Sigmoid colon (tissue), 7 donors: ENCODE data around the gene URB1. TPM values are rescaled to one million over a fixed set of nuclear protein-coding genes. Genes with fewer than 3 reads are reported as not detected.

Experiments
- DNase-seq: peaks from one replicate; pipeline ENCODE4 v3.0.0-alpha.2; 2019
- H3K27ac ChIP-seq, 4 donors: fragments of 200-600 bp; sonication (generic); one replicate each; pipeline ENCODE4 v1.5.1; 2016 to 2019; ENCODE audit warnings: mild to moderate bottlenecking in 1 of 4
- H3K27me3 ChIP-seq, 3 donors: fragments of 200-600 bp; sonication (generic); one replicate each; pipeline ENCODE4 v1.5.1; 2019; ENCODE audit warnings: mild to moderate bottlenecking in 1 of 3
- H3K36me3 ChIP-seq, 4 donors: fragments of 200-600 bp; sonication (generic); one replicate each; pipeline ENCODE4 v1.5.1; 2016 to 2019
- H3K4me1 ChIP-seq, 4 donors: fragments of 200-600 bp; sonication (generic); one replicate each; pipeline ENCODE4 v1.5.1; 2017 to 2019
- H3K4me3 ChIP-seq, 4 donors: fragments of 200-600 bp; sonication (generic); one replicate each; pipeline ENCODE4 v1.5.1; 2017 to 2019; ENCODE audit warnings: mild to moderate bottlenecking in 2 of 4, moderate library complexity in 1 of 4
- H3K9me3 ChIP-seq, 4 donors: fragments of 200-600 bp in 3 of 4; sonication (generic) in 3 of 4; one replicate each; pipeline versions ENCODE4 v1.5.1 to v1.6.1; 2013 to 2019
- EP300 ChIP-seq, 4 donors: sonication (generic); formaldehyde crosslinking; IDR thresholded peaks; one replicate each; pipeline ENCODE4 v1.6.1; 2017; ENCODE audit warnings: antibody characterized with exemption in 4 of 4
- POLR2A ChIP-seq, 2 donors: fragments of 450-650 bp; IDR thresholded peaks; one replicate each; pipeline ENCODE4 v1.6.1; 2016; ENCODE audit warnings: antibody characterized with exemption in 2 of 2, mild to moderate bottlenecking in 2 of 2, moderate library complexity in 2 of 2
- POLR2AphosphoS5 ChIP-seq, 4 donors: sonication (generic); formaldehyde crosslinking; IDR thresholded peaks; one replicate each; pipeline ENCODE4 v1.6.1; 2017; ENCODE audit warnings: antibody characterized with exemption in 4 of 4
- WGBS, 2 donors: extraction: QIAGEN DNeasy Blood & Tissue Kit; methylation state at CpG; one replicate each; pipeline ENCODE4 v1.1.7; 2013; 5-methylcytosine and 5-hydroxymethylcytosine counted together
- intact Hi-C: fragments of 100-400 bp; cut with DNase I; formaldehyde crosslinking; loops from one replicate; pipeline ENCODE4 v1.15.1; 2023
- polyA plus RNA-seq, 3 donors: library from polyadenylated mRNA; stranded (reverse); fragments of 200-250 nt; gene quantifications; one replicate each; pipeline ENCODE4 v1.2.3, GENCODE V29; 2013
- total RNA-seq, 4 donors: library from RNA; depleted of rRNA; stranded (reverse); fragments of >200 nt; gene quantifications; one replicate each; pipeline ENCODE4 v1.1.0, GENCODE V29; 2016
- TF ChIP-seq, protein P1 (sequence below), 4 experiments: fragments of 450-650 bp in 3 of 4; fragments of 200-600 bp in 1 of 4; IDR thresholded peaks; one replicate each; pipeline ENCODE4 v1.5.1; 2016 to 2019; ENCODE audit warnings: antibody characterized with exemption in 4 of 4, mild to moderate bottlenecking in 3 of 4, moderate library complexity in 2 of 4
- donor health status: healthy with polysubstance abuse.
- donor health status: Bipolar disorder and iron deficiency.
- donor health status: healthy.

URB1 gene
- total and polyA plus RNA-seq, 7 donors, result 0.60 to 16.7 (median 7.5) TPM

DNA sequence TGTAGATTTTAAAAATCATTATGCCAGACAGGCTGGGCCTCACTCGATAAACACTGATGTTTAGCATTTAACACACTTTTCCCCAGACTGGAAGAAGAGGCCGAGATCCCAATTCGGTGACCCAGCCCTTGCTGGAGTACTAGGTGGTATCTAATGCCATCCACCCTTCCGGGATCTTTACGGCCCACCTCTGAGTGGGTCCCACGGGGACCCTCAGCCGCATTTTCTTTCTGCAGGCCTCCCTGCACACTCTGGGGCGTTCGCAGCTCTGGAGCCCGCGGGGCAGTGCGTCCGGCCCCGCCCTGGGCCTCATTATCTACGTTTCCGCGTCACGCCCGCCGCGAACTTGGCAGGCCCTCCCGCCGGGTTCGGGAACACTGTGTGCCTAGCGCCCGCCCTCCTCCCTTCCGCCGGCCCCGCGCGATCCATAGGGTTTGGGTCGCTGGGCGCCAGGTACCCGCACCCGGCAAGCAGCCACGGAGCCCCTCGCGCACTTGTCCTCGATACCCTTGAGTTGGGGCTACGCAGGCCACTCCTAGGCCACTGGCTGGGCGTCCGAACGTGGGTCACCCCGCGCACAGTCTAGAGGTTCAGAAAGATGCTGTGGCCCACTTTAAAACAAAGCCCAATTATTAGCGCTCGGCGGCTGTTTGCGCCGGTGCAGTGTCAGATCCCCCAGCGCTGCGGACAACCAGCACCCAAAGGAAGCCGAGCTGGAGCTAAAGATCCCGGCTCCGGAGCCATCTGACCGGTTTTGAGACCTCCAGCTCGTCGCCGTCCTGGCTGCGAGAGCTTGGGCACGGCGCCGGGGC is 18.7 kb upstream of the URB1 start:
- Histone ChIP-seq H3K36me3 (no peaks in the 10 kb centered on the region), H3K9me3 (no peaks in the 10 kb centered on the region), H3K4me1 (peaks cover 0 to 40% (median 26%) of the 10 kb centered on the region in 4 donors), H3K27me3 (no peaks in the 10 kb centered on the region), H3K4me3 (peak overlapping the region; percentile 70 to 83 (median 80)), H3K27ac (peak overlapping the region; percentile 95 to 98 (median 96))
- intact Hi-C loops, result loop anchor here (1.0 to 10.0 kb wide), 5 partner anchors 18 to 361 kb away; partner anchors contain the start of genes PAXBP1 and URB1
- DNase-seq, result peak; percentile 97
- 1 to 3% methylated on average over 63 of the region's 63 CpGs for WGBS, 2 donors
- TF ChIP-seq POLR2A (IDR thresholded peaks at IDR 0.05), result peak; percentile 75 to 78
- TF ChIP-seq, protein P1, sequence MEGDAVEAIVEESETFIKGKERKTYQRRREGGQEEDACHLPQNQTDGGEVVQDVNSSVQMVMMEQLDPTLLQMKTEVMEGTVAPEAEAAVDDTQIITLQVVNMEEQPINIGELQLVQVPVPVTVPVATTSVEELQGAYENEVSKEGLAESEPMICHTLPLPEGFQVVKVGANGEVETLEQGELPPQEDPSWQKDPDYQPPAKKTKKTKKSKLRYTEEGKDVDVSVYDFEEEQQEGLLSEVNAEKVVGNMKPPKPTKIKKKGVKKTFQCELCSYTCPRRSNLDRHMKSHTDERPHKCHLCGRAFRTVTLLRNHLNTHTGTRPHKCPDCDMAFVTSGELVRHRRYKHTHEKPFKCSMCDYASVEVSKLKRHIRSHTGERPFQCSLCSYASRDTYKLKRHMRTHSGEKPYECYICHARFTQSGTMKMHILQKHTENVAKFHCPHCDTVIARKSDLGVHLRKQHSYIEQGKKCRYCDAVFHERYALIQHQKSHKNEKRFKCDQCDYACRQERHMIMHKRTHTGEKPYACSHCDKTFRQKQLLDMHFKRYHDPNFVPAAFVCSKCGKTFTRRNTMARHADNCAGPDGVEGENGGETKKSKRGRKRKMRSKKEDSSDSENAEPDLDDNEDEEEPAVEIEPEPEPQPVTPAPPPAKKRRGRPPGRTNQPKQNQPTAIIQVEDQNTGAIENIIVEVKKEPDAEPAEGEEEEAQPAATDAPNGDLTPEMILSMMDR (IDR thresholded peaks at IDR 0.05), result no peak
- peak; percentile 94 to 97 (median 96) for TF ChIP-seq POLR2AphosphoS5 (IDR thresholded peaks at IDR 0.05)
- peak; percentile 74 to 97 (median 92) for TF ChIP-seq EP300 (IDR thresholded peaks at IDR 0.05)

DNA sequence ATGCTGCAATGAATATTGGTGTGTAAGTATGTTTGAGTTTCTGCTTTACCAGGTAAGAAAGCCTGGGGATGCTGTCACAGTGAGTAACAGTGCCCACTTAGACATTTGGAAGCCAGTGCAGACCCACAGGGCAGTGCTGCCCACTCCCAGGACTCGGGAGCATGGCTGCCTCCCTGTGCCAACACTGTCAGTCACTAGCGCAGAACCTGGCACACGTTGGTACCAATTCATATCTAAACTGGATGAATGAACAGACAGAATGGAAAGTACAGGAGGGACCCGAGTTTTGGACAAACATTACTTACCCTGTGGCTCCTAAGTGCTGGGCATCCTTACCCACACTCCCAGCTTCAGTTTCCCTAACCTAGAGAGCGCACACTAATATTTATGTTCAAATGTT is 18.1 kb upstream of the URB1 start:
- no peak for DNase-seq
- H3K36me3 ChIP-seq, result no peaks in the 10 kb centered on the region
- intact Hi-C loops, result loop anchor here (1.0 to 10.0 kb wide), 4 partner anchors 18 to 361 kb away; partner anchors contain the start of genes PAXBP1 and URB1
- WGBS, 2 donors, result 68 to 83% methylated on average over 5 of the region's 5 CpGs
- no peaks in the 10 kb centered on the region for H3K27me3 ChIP-seq
- H3K4me1 ChIP-seq, result peaks cover 0 to 40% (median 26%) of the 10 kb centered on the region in 4 donors
- TF ChIP-seq EP300 (IDR thresholded peaks at IDR 0.05) (no peak), POLR2A (IDR thresholded peaks at IDR 0.05) (no peak), POLR2AphosphoS5 (IDR thresholded peaks at IDR 0.05) (no peak)
- TF ChIP-seq, protein P1 (IDR thresholded peaks at IDR 0.05), result no peak
- peak overlapping the region; percentile 95 to 98 (median 96) for H3K27ac ChIP-seq
- H3K9me3 ChIP-seq, result no peaks in the 10 kb centered on the region
- peak overlapping the region; percentile 70 to 83 (median 80) for H3K4me3 ChIP-seq

DNA sequence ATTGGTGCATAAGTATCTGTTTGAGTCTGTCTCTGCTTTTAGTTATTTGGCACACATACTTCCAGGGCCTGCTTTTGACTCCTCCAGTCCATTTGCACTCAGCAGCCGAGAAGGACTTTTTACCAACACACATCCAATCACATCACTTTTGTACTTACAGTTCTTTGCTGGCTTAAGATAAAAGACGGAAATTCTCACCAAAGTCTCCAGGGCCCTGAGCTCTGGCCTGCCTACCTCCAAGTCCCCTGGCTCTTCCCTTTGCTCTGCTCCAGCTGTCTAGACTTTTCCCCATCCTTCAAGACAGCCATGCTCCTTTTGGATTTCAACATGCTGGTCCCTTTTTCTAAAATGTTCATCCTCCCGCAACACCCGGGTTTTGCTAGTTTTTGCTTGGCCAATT is 17.5 kb upstream of the URB1 start:
- intact Hi-C loops, result loop anchor here (5.0 to 10.0 kb wide), 3 partner anchors 47 to 362 kb away; partner anchors contain the start of gene PAXBP1
- H3K36me3 ChIP-seq, result no peaks in the 10 kb centered on the region
- H3K27me3 ChIP-seq, result no peaks in the 10 kb centered on the region
- H3K4me3 ChIP-seq, result no peak overlapping the region
- H3K27ac ChIP-seq, result peak overlapping the region; percentile 95 to 98 (median 96)
- no peaks in the 10 kb centered on the region for H3K9me3 ChIP-seq
- peaks cover 0 to 39% (median 26%) of the 10 kb centered on the region in 4 donors for H3K4me1 ChIP-seq
- no peak for DNase-seq
- TF ChIP-seq, protein P1 (IDR thresholded peaks at IDR 0.05), result no peak
- TF ChIP-seq POLR2AphosphoS5 (IDR thresholded peaks at IDR 0.05) (no peak), EP300 (IDR thresholded peaks at IDR 0.05) (no peak), POLR2A (IDR thresholded peaks at IDR 0.05) (no peak)
- WGBS, 2 donors, result 93% methylated on average over 4 of the region's 4 CpGs

DNA sequence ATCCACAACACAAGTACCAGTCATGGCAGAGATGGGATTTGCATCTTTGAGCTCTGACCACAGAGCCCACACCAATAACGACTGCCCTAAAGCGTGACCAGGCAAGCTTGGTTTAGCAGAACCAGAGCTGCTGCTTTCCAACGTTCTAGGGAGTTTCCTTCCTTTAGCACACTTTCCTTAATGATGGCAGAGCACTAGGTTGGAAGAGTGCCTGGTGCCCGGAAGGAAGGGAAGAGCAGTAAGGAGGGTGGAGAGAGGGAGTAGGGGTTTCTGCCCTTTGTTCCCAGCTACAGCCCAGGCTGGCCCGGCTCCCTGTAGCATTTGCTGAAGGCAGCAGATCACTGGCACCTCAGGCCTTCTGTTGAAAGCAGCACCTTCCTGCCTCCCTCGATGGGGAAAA is 13.6 kb upstream of the URB1 start:
- intact Hi-C loops, result no loop called here
- no peak overlapping the region for H3K27ac ChIP-seq

More for the DNA sequence above, 13.6 kb upstream of the URB1 start:
- DNase-seq, result no peak
- 13 to 53% methylated on average over 6 of the region's 6 CpGs for WGBS, 2 donors
- Histone ChIP-seq H3K4me3 (no peak overlapping the region), H3K27me3 (no peaks in the 10 kb centered on the region), H3K36me3 (no peaks in the 10 kb centered on the region), H3K4me1 (peaks cover 0 to 16% (median 12%) of the 10 kb centered on the region in 4 donors), H3K9me3 (no peaks in the 10 kb centered on the region)
- TF ChIP-seq POLR2AphosphoS5 (IDR thresholded peaks at IDR 0.05), result no peak
- no peak for TF ChIP-seq EP300 (IDR thresholded peaks at IDR 0.05)
- TF ChIP-seq, protein P1 (IDR thresholded peaks at IDR 0.05), result no peak
- TF ChIP-seq POLR2A (IDR thresholded peaks at IDR 0.05), result no peak
